Activated naive CD8-positive, alpha-beta T cell treated with anti-CD3 and anti-CD28 coated beads, Interleukin-2, amount 50 U/mL, for 24 hours (primary cell): Measurements from ENCODE around the gene HTRA2.

ENCODE experiments used
- ATAC-seq: fragments of 150-1000 bp; cut with Tn5 transposase; one replicate; pipeline ENCODE4 v1.10.0; 2021
- DNase-seq: peaks from one replicate; pipeline ENCODE4 v3.0.0; 2021
- H3K27ac Mint-ChIP-seq: one replicate; pipeline ENCODE4 v1.8.0; 2021; ENCODE audit warnings: mild to moderate bottlenecking, mixed read lengths
- H3K27me3 Mint-ChIP-seq: one replicate; pipeline ENCODE4 v1.8.0; 2021; ENCODE audit warnings: mixed read lengths
- H3K36me3 Mint-ChIP-seq: one replicate; pipeline ENCODE4 v1.8.0; 2021; ENCODE audit warnings: low read depth, mixed read lengths
- H3K4me1 Mint-ChIP-seq: one replicate; pipeline ENCODE4 v1.8.0; 2021; ENCODE audit warnings: mixed read lengths
- H3K4me3 Mint-ChIP-seq: one replicate; pipeline ENCODE4 v1.8.0; 2021; ENCODE audit warnings: mild to moderate bottlenecking, moderate library complexity, mixed read lengths
- H3K9me3 Mint-ChIP-seq: one replicate; pipeline ENCODE4 v1.8.0; 2021; ENCODE audit warnings: mixed read lengths

The HTRA2 gene

GRCh38 chr2:74497777-74498499, 31.8 kb upstream of the HTRA2 start:
- Mint-ChIP-seq H3K9me3 (no peaks in the 10 kb centered on the region), H3K4me3 (peak overlapping the region; percentile 77), H3K36me3 (no peaks in the 10 kb centered on the region), H3K4me1 (peaks cover 32% of the 10 kb centered on the region), H3K27ac (peak overlapping the region; percentile 22), H3K27me3 (peaks cover 48% of the 10 kb centered on the region)
- ATAC-seq (no peak), DNase-seq (peak; percentile 30)

DNA sequence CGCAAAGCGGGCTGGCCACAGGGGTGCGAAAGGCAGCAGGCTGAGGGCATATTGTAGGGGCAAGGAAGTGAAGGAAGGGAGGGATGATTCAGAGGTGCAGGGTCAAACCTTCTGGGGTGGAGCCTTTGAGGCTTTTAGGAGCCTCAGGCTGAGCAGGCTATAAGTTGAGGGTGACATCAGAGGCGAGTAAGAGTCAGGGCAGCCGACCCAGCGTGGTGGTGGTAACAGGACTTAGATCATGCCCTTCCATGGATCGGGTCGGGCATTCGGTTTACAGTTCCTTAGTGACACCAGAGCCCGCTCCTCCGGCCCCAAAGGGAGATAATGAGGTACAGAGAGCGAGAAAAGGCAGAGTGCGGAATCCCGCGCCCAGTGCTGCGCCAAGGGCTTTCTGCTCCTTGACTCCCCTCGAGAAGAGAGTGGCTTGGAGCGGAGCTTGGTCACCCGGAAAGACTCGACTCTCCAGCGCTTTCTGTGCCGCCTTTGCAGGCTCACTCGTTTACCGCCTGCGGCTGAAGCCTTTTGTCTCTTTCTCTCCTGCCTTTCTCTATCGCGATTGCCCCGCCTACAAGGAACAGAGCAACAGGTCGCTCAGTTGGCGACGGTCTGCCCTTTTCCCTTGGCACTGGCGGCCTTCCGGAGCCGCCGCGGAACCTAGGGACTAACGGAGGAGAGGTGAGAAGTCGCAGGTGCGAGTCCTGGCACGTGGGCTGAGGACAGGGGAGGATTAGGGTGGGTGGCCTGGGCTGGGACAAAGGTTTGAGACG, 31.1 kb upstream of the HTRA2 start:
- Mint-ChIP-seq H3K27ac (peak overlapping the region; percentile 9), H3K36me3 (no peaks in the 10 kb centered on the region), H3K9me3 (no peaks in the 10 kb centered on the region), H3K4me1 (peaks cover 38% of the 10 kb centered on the region), H3K4me3 (peak overlapping the region; percentile 77), H3K27me3 (peaks cover 51% of the 10 kb centered on the region)
- DNase-seq (peak; percentile 37), ATAC-seq (peak; percentile 81)

DNA sequence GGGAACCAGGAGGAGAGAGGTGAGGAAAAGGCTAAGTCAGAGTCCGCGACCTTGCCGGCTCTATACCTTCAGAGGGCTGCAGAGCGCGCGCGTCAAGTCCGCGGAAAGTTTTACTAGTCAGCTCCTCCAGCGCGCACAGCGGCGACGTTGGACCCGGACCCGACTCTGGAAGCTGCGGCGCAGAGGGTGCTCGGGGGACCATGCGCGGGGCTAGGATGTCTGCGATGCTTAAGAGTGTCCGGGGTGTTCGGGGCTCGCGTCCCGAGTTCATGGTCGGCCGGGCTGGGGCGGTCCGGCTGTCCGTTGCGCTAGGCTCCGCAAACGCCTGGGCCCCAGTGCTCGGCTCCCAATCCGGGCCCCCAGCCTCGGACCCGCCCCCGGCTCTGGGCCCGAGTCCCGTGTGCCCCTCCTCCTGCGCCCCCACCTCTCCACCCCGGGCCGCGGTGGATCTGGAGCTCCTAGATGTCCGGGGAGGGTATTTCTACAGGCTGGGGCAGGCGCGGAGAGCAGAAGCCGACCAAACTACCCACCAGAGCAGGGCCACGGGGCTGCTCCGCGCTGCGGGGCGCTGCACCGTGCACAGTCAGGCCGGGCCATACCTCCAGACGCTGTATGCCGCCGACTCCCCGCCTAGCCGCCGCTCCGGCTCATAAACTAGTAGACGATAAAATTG, 30.3 kb upstream of the HTRA2 start, which contains the start of gene LBX2:
Gene LBX2 (minus strand): TSS at position 337 of the 673 bp plus-strand sequence. CDS start 66 bp downstream, at position 271.
- Mint-ChIP-seq H3K4me1 (peaks cover 45% of the 10 kb centered on the region), H3K27me3 (peaks cover 58% of the 10 kb centered on the region)
- peak; percentile 33 for ATAC-seq

GRCh38 chr2:74499940-74500577, 29.7 kb upstream of the HTRA2 start:
- Mint-ChIP-seq H3K4me1 (peaks cover 50% of the 10 kb centered on the region), H3K36me3 (peaks cover 10% of the 10 kb centered on the region), H3K27me3 (peaks cover 64% of the 10 kb centered on the region), H3K4me3 (no peak overlapping the region), H3K27ac (no peak overlapping the region), H3K9me3 (no peaks in the 10 kb centered on the region)
- no peak for DNase-seq
- ATAC-seq = no peak

More for the DNA sequence above, 30.3 kb upstream of the HTRA2 start, which contains the start of gene LBX2:
- Mint-ChIP-seq H3K4me3 (peak within 1 kb of the TSS; percentile 77), H3K9me3 (no peaks in the 10 kb centered on the region), H3K27ac (no peak within 1 kb of the TSS), H3K36me3 (peaks cover 3% of the 10 kb centered on the region)
- DNase-seq = peak; percentile 56

- Mint-ChIP-seq H3K27ac (no peak overlapping the region), H3K27me3 (peaks cover 66% of the 10 kb centered on the region), H3K4me1 (peaks cover 52% of the 10 kb centered on the region)
These were observed 29.2 kb upstream of the HTRA2 start for GRCh38 chr2:74500578-74500946.

GRCh38 chr2:74501335-74502071, 28.2 kb upstream of the HTRA2 start:
- peaks cover 66% of the 10 kb centered on the region for H3K27me3 Mint-ChIP-seq
- no peak overlapping the region for H3K4me3 Mint-ChIP-seq

More at GRCh38 chr2:74500578-74500946, 29.2 kb upstream of the HTRA2 start:
- Mint-ChIP-seq H3K4me3 (no peak overlapping the region), H3K9me3 (no peaks in the 10 kb centered on the region), H3K36me3 (peaks cover 15% of the 10 kb centered on the region)
- DNase-seq (no peak), ATAC-seq (no peak)

GRCh38 chr2:74502147-74502719, 27.5 kb upstream of the HTRA2 start:
- peaks cover 28% of the 10 kb centered on the region for H3K36me3 Mint-ChIP-seq
- no peaks in the 10 kb centered on the region for H3K9me3 Mint-ChIP-seq
- H3K4me1 Mint-ChIP-seq = peaks cover 66% of the 10 kb centered on the region
- no peak for ATAC-seq
- H3K4me3 Mint-ChIP-seq = peak overlapping the region; percentile 57
- H3K27me3 Mint-ChIP-seq = peaks cover 66% of the 10 kb centered on the region
- no peak for DNase-seq
- no peak overlapping the region for H3K27ac Mint-ChIP-seq

More at GRCh38 chr2:74501335-74502071, 28.2 kb upstream of the HTRA2 start:
- H3K36me3 Mint-ChIP-seq = peaks cover 21% of the 10 kb centered on the region
- H3K27ac Mint-ChIP-seq = no peak overlapping the region
- DNase-seq = no peak
- no peaks in the 10 kb centered on the region for H3K9me3 Mint-ChIP-seq
- peaks cover 58% of the 10 kb centered on the region for H3K4me1 Mint-ChIP-seq
- no peak for ATAC-seq

GRCh38 chr2:74502720-74503505, 26.8 kb upstream of the HTRA2 start:
- H3K27ac Mint-ChIP-seq = no peak overlapping the region
- H3K27me3 Mint-ChIP-seq = peaks cover 66% of the 10 kb centered on the region
- H3K4me1 Mint-ChIP-seq = peaks cover 69% of the 10 kb centered on the region
- H3K36me3 Mint-ChIP-seq = peaks cover 31% of the 10 kb centered on the region
- peak; percentile 64 for DNase-seq
- no peaks in the 10 kb centered on the region for H3K9me3 Mint-ChIP-seq
- ATAC-seq = peak; percentile 34
- H3K4me3 Mint-ChIP-seq = peak overlapping the region; percentile 57

GRCh38 chr2:74503506-74504475, 25.9 kb upstream of the HTRA2 start:
- peaks cover 67% of the 10 kb centered on the region for H3K4me1 Mint-ChIP-seq
- peak overlapping the region; percentile 57 for H3K4me3 Mint-ChIP-seq
- H3K36me3 Mint-ChIP-seq = peaks cover 31% of the 10 kb centered on the region
- ATAC-seq (no peak), DNase-seq (no peak)
- H3K27ac Mint-ChIP-seq = no peak overlapping the region
- H3K9me3 Mint-ChIP-seq = no peaks in the 10 kb centered on the region
- peaks cover 58% of the 10 kb centered on the region for H3K27me3 Mint-ChIP-seq

DNA sequence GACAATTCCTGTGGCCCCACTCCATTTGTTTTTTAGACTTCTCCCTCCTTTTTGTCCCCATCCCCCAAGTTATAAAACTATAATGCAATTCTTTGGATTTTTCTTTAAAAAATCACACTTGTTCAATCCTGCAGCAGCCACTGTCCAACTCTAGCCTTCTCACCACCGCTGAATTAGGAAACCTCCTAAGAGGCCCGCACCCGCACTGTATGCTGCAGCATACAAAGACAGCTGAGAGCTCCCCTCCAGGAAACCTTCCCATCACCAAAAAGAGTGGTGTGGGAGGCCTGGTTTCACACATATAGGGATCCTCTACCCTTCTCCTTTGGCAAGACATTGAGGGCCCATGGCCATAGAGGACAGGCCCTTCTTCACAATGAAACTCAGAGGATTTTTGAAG, 25.1 kb upstream of the HTRA2 start:
- ATAC-seq = no peak

DNA sequence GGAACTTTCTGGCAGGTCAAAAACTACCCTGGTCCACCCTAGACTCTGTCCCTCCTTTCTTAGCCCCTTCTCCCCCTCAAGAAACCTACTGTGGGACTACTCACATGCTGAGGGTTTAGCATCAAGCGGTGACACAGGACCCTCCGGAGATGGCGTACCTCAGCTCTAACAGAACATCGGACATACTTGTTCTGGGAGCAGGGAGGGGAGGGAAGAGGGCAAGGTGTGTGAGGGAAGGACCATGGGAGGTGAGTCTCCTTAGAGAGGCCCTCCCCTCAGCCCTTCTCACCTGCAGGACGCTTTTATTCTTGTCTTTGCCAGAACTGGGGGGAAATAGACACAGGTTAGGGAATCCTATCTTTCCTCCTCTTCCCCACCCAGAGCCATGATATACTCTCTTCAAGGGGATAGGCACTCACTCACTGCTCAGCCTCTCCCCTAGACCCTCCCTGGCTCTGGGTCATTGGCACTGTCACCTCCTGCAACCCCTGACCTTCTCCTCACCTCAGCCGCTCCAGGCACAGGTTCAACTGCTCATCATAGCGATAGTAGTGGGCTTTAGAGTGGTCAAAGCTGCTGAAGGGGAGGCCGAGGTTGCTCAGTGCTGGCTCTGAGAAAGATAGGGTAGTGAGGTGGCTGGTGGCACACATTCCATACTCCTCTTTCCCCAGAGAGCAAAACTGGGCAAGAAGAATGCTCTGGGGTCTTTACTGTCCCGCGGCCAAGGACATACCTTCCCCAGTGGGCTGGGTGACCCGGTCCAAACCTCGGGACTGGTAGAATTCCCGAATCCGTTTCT, 24.1 kb upstream of the HTRA2 start:
- peaks cover 31% of the 10 kb centered on the region for H3K36me3 Mint-ChIP-seq
- H3K27me3 Mint-ChIP-seq = peaks cover 52% of the 10 kb centered on the region
- peak overlapping the region; percentile 3 for H3K4me3 Mint-ChIP-seq
- peaks cover 64% of the 10 kb centered on the region for H3K4me1 Mint-ChIP-seq
- no peak for ATAC-seq
- no peaks in the 10 kb centered on the region for H3K9me3 Mint-ChIP-seq
- no peak overlapping the region for H3K27ac Mint-ChIP-seq
- no peak for DNase-seq

More for the DNA sequence above, 25.1 kb upstream of the HTRA2 start:
- peaks cover 31% of the 10 kb centered on the region for H3K36me3 Mint-ChIP-seq
- H3K4me1 Mint-ChIP-seq = peaks cover 62% of the 10 kb centered on the region
- H3K9me3 Mint-ChIP-seq = no peaks in the 10 kb centered on the region
- no peak for DNase-seq
- H3K27me3 Mint-ChIP-seq = peaks cover 55% of the 10 kb centered on the region
- H3K27ac Mint-ChIP-seq = no peak overlapping the region
- peak overlapping the region; percentile 2 for H3K4me3 Mint-ChIP-seq
